HG03565 (cell line): ENCODE measurements around the gene C16orf92.

Experiments
- ATAC-seq: cut with Tn5 transposase; IDR thresholded peaks from one replicate; pipeline ENCODE4 v1.9.1; 2021; ENCODE audit warnings: mild to moderate bottlenecking, moderate library complexity; ENCODE audit not compliant: unreplicated experiment

The C16orf92 gene, protein sequence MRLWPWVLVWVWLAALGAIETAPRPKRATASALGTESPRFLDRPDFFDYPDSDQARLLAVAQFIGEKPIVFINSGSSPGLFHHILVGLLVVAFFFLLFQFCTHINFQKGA

DNA sequence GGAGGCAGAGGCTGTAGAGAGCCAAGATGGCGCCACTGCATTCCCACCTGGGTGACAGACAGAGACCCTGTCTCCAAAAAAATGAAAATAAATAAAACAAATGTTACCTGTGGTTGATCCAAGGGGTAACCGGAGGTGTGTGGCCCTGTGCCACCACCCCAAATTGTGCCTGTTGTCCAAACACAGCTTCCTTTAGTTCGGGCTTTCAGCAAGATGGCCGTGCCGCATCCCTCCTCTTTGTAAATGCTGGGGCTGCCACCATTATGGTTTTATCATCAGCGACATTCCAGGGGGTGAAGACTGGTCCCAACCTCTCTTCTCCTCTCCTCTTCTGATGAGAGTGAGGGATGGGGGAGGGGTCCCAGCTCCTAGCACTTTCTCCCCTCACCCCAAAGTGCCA, at the start of gene C16orf92:
C16orf92 (plus strand) TSS at position 312 of the 400 bp plus-strand sequence. CDS start 143 bp downstream, outside the sequence.
- ATAC-seq = no peak

GRCh38 chr16:29973384-29974246, 49.4 kb upstream of the C16orf92 start, which contains the start of gene TAOK2:
TAOK2 (plus strand) TSS chr16:29973868; CDS start chr16:29977773, 3,905 bp downstream.
- ATAC-seq = peak; percentile 92

DNA sequence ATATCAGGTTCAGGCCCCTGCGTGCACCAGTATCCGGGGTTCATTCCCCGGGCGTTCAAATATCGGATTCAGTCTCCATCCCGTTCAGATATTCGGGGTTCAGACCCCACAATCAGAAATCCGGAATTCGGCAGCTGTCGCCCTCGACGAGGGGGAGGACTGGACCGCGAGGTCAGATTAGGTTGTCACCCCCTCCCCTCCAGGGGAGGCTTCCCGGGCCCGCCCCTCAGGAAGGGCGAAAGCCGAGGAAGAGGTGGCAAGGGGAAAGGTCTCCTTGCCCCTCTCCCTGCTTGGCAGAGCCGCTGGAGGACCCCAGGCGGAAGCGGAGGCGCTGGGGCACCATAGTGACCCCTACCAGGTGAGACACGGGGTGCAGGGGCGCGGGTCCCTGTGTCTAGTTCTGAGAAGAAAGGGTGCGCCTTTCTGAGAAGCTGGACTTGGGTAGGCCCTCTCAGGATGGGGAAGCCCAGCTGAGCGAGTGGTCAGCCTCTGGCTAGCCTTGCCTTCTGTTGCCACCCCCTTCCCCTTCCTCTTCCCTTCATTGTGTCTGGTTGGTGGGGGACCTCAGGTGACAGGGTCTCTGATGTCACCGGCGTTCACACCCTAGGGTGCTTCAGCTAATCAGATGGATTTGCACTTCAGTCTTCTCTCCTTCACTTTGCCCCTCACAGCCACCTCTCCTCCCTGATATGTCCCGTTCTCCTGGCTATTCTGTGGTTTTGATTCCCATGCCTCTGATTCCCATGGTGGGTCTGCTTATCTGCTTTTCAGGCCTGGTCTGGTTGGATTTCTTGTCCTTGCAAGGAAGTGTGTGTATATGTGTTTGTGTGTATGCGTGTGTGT, 48.5 kb upstream of the C16orf92 start:
- ATAC-seq = no peak

DNA sequence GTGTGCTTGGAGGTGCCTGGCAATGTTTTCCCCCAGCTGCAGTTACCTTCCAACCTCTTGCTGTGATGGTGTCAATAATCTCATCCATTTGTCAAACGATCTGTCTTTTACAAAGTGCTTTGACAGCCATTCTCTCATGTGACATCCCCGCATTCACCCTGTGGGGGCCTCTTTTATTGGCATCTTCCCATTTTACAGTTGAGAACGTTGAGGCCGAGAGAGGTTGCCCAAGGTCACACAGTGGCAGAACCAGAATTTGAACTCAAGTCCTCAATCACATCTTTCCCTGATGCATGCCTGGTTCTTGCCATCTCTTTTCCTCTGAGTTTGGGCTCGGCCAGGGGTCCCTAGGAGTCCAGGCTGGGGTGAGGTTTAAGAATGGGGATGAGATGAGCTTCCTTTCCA, 47.9 kb upstream of the C16orf92 start:
- no peak for ATAC-seq

- ATAC-seq = no peak
Measured at GRCh38 chr16:29975811-29976511, 47.0 kb upstream of the C16orf92 start.

- ATAC-seq = no peak
Measured at GRCh38 chr16:29977063-29977825, 45.8 kb upstream of the C16orf92 start.

GRCh38 chr16:29978081-29978480, 44.9 kb upstream of the C16orf92 start:
- ATAC-seq = no peak

DNA sequence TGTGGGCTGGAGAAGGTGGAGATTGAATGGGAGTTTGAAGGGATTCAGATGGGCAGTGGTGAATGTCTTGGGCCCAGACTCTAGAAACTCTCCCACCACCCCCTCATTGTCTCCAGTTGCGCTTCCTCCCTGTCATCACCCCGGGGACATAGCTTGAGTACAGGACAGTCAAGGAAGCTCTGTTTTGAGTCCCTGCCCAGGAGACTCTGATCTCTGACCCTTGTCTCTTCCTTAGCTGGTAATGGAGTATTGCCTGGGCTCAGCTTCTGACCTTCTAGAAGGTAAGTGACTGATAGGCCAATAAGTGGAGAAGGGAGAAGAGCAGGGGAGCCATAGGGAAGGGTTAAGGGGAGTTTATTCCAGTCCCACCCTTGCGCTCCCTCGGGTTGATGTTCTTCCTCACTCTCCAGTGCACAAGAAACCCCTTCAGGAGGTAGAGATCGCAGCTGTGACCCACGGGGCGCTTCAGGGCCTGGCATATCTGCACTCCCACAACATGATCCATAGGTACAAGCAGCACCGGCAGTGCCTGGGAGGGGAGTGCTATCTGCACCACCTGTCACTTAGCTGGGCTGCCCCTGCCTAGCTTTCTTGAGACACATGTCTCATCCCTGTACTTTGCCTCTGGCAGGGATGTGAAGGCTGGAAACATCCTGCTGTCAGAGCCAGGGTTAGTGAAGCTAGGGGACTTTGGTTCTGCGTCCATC, 44.3 kb upstream of the C16orf92 start:
- no peak for ATAC-seq

DNA sequence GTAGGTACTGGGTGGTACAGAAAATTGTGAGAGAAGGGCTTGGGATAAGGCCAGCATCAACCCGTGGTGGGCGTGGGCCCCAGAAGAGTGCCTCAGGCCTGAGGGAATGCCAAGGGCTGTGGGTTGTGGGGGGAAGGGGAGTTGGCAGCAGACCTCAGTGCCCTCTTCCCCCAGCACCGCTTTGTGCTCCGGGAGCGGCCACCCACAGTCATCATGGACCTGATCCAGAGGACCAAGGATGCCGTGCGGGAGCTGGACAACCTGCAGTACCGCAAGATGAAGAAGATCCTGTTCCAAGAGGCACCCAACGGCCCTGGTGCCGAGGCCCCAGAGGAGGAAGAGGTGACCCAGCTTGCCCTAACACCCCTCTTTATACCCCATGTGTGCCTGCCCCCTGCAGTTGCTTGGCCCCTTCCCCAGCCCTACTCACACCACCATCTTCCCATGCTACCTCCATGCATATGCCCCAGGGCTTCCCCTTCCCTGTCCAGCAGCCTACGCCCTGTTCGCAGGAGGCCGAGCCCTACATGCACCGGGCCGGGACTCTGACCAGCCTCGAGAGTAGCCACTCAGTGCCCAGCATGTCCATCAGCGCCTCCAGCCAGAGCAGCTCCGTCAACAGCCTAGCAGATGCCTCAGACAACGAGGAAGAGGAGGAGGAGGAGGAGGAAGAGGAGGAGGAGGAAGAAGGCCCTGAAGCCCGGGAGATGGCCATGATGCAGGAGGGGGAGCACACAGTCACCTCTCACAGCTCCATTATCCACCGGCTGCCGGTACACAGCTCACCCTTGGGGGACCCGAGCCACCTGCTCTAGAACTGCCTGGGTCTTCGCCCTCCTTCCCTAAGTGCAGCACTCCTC, 40.2 kb upstream of the C16orf92 start:
- ATAC-seq = no peak

DNA sequence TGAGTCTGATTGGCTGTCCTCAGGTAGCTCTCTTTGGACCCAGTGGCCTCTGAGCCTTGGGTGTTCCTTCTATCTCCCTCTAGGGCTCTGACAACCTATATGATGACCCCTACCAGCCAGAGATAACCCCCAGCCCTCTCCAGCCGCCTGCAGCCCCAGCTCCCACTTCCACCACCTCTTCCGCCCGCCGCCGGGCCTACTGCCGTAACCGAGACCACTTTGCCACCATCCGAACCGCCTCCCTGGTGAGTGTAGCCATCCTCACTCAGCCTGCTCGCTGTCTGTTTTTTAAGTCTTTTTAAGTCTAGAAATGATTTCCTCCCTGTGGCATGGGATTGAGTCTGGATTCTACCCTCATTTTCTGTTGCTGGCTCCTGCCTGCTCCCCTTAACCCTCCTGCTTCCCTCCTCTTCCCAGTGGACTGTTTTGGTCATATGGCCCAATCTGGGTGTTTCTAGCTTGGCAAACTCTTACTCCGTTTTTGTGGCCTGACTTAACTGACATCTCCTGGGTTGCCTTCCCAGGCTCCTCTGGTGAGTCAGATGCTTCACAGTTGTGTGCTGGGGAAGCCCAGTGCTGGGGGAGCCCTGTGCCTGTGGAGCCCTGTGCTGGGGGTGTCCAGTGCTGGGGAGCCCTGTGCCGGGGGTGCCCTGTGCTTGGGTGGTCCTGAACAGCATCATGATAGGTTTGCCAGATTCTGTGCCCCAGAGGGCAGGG, 39.4 kb upstream of the C16orf92 start:
- ATAC-seq = no peak

DNA sequence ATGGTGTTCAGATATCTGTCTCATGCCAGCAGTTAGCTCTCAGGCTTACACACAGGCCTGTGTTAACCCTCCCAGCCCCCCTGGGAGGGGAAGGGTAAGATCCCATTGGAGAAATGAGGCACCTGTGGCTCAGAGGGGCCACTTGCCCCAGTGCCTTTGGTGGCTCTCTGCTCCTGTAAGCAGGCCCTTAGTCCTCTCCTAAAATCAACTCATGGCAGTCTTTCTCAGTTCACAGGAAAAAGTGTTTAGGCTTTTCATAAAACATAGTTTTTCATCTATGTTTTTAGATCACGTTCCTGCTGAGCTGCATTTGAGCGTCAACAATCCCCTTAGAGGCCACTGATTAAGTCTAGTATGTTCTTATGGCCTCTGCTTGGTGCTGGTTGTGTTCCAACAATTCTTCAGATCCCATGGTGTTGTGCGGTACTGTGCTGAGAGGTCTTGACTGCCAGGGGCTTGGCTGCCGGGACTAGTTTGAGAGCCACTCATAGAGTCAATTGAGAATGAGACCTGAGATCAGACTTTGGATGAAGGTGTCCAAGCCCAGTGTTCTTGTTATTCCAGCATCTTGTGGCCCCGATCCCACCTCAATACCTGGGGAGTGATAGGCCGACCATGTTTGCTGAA, 38.7 kb upstream of the C16orf92 start:
- ATAC-seq = no peak

DNA sequence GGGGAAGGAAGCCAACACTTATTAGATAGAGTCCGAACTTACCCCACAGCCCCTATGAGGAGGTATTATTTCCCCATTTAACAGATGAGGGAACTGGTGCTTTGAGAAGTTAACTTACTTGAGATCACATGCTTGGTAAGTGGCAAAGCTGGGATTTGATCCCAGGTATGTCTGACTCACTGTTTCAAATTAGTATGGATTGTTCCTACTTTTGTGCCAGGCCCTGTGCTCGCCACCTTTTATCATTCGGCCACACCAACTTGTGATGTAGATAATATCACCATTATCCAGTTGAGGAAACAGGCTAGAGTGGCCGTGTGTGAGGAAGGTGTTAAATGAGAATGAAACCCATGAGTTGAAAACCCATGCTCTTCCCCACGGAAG, 38.2 kb upstream of the C16orf92 start:
- no peak for ATAC-seq

- ATAC-seq = no peak
Measured at GRCh38 chr16:29985271-29985811, 37.7 kb upstream of the C16orf92 start.

DNA sequence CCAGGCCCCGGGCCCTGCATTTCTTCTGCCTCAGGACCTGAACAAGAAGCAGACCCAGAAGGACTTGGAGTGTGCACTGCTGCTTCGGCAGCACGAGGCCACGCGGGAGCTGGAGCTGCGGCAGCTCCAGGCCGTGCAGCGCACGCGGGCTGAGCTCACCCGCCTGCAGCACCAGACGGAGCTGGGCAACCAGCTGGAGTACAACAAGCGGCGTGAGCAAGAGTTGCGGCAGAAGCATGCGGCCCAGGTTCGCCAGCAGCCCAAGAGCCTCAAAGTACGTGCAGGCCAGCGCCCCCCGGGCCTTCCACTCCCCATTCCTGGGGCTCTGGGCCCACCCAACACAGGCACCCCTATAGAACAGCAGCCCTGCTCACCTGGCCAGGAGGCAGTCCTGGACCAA, 36.8 kb upstream of the C16orf92 start:
- ATAC-seq = no peak

DNA sequence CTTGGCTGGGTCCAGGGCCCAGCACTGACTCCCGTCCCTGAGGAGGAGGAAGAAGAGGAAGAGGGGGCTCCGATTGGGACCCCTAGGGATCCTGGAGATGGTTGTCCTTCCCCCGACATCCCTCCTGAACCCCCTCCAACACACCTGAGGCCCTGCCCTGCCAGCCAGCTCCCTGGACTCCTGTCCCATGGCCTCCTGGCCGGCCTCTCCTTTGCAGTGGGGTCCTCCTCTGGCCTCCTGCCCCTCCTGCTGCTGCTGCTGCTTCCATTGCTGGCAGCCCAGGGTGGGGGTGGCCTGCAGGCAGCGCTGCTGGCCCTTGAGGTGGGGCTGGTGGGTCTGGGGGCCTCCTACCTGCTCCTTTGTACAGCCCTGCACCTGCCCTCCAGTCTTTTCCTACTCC, 36.1 kb upstream of the C16orf92 start:
- ATAC-seq = no peak

DNA sequence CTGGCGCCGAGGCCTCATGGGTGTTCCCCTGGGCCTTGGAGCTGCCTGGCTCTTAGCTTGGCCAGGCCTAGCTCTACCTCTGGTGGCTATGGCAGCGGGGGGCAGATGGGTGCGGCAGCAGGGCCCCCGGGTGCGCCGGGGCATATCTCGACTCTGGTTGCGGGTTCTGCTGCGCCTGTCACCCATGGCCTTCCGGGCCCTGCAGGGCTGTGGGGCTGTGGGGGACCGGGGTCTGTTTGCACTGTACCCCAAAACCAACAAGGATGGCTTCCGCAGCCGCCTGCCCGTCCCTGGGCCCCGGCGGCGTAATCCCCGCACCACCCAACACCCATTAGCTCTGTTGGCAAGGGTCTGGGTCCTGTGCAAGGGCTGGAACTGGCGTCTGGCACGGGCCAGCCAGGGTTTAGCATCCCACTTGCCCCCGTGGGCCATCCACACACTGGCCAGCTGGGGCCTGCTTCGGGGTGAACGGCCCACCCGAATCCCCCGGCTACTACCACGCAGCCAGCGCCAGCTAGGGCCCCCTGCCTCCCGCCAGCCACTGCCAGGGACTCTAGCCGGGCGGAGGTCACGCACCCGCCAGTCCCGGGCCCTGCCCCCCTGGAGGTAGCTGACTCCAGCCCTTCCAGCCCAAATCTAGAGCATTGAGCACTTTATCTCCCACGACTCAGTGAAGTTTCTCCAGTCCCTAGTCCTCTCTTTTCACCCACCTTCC, 35.5 kb upstream of the C16orf92 start:
- no peak for ATAC-seq
